HL-60 (cell line): ENCODE measurements around the gene STXBP2.

Experiments used
- CTCF ChIP-seq: IDR thresholded peaks from one replicate; pipeline ENCODE4 v1.5.1; 2011; ENCODE audit warnings: low read length, control low read depth, inconsistent platforms; ENCODE audit not compliant: insufficient read depth
- GABPA ChIP-seq: IDR thresholded peaks from 2 replicates; pipeline ENCODE4 v1.6.1; 2012; ENCODE audit warnings: low read depth
- POLR2AphosphoS5 ChIP-seq: IDR thresholded peaks from 2 replicates; pipeline ENCODE4 v1.6.1; 2012; ENCODE audit warnings: low read depth
- REST ChIP-seq: IDR thresholded peaks from 2 replicates; pipeline ENCODE4 v1.6.1; 2012; ENCODE audit warnings: low read depth; ENCODE audit not compliant: insufficient replicate concordance
- SPI1 ChIP-seq: IDR thresholded peaks from 2 replicates; pipeline ENCODE4 v1.6.1; 2012; ENCODE audit warnings: low read depth, mild to moderate bottlenecking, borderline replicate concordance

- TF ChIP-seq CTCF, result no peak
- 0 out of 2 replicates have a peak, but pooled peaks have one; percentile 32 for TF ChIP-seq POLR2AphosphoS5
- no peak for TF ChIP-seq GABPA
- TF ChIP-seq SPI1, result no peak
- TF ChIP-seq REST, result no peak
These were observed 4.7 kb downstream of the STXBP2 start for GRCh38 chr19:7641290-7642276.
